LHCN-M2 (cell line): ENCODE results near the gene RNFT2. TPM values are rescaled to one million over a fixed set of nuclear protein-coding genes. Genes with fewer than 3 reads are reported as not detected.
"Not testable (repeated sequence)": the region's sequence is repeated elsewhere in the genome, so short reads cannot be mapped to it uniquely, and the experiment has no call there.

Source experiments
- DNase-seq: peaks from one replicate; pipeline ENCODE4 v3.0.0-alpha.2; 2012; ENCODE audit warnings: low read depth
- total RNA-seq: library from RNA; depleted of rRNA; stranded (reverse); fragments of >200 nt; gene quantifications from 2 replicates; pipeline ENCODE4 v1.2.3, GENCODE V29; 2014

The RNFT2 gene
- total RNA-seq, 1 experiment from 2014 or later, result 1.6 TPM

- DNase-seq, result no peak
Observed at GRCh38 chr12:116794725-116795124, 56.6 kb downstream of the RNFT2 start.

GRCh38 chr12:116797885-116798284 is 59.8 kb downstream of the RNFT2 start:
- DNase-seq, result no peak

- DNase-seq, result no peak
Observed at GRCh38 chr12:116798719-116799118, 60.6 kb downstream of the RNFT2 start.

- no peak for DNase-seq
Observed at GRCh38 chr12:116799955-116800354, 61.8 kb downstream of the RNFT2 start.

GRCh38 chr12:116800918-116801317 is 62.8 kb downstream of the RNFT2 start:
- no peak for DNase-seq

GRCh38 chr12:116802018-116802417 is 63.9 kb downstream of the RNFT2 start:
- DNase-seq, result no peak

- DNase-seq, result no peak
Observed at GRCh38 chr12:116803013-116803736, 65.1 kb downstream of the RNFT2 start.

- no peak for DNase-seq
Observed at GRCh38 chr12:116804051-116804450, 65.9 kb downstream of the RNFT2 start.

- DNase-seq, result no peak
Observed at GRCh38 chr12:116806845-116807440, 68.8 kb downstream of the RNFT2 start.

GRCh38 chr12:116807546-116807945 is 69.4 kb downstream of the RNFT2 start:
- DNase-seq, result no peak

- no peak for DNase-seq
Observed at GRCh38 chr12:116808113-116809105, 70.3 kb downstream of the RNFT2 start.

- DNase-seq, result no peak
Observed at GRCh38 chr12:116812238-116812637, 74.1 kb downstream of the RNFT2 start.

GRCh38 chr12:116813271-116814041 is 75.3 kb downstream of the RNFT2 start:
- no peak for DNase-seq

GRCh38 chr12:116814766-116815165 is 76.7 kb downstream of the RNFT2 start:
- not testable (repeated sequence) for DNase-seq

GRCh38 chr12:116818341-116818856 is 80.3 kb downstream of the RNFT2 start:
- no peak for DNase-seq

GRCh38 chr12:116818948-116819832 is 81.1 kb downstream of the RNFT2 start:
- peak; percentile 92 for DNase-seq

- DNase-seq, result no peak
Observed at GRCh38 chr12:116820064-116820656, 82.0 kb downstream of the RNFT2 start.

- DNase-seq, result no peak
Observed at GRCh38 chr12:116821291-116821690, 83.2 kb downstream of the RNFT2 start.

- no peak for DNase-seq
Observed at GRCh38 chr12:116827432-116827831, 89.3 kb downstream of the RNFT2 start.

- no peak for DNase-seq
Observed at GRCh38 chr12:116832353-116832752, 94.2 kb downstream of the RNFT2 start.
